Measurements from ENCODE around the gene MOGAT2. TPM values are rescaled to one million over a fixed set of nuclear protein-coding genes. Genes with fewer than 3 reads are reported as not detected.

The MOGAT2 gene
- total and polyA plus RNA-seq, 2 of the 13 experiments (the other 11 are each of a cell fraction or from before 2014, with no cell fraction given) = 27.2 to 27.8 TPM

GRCh38 chr11:75706260-75706729, 11.3 kb upstream of the MOGAT2 start (continued):
- TF ChIP-seq, protein P1, sequence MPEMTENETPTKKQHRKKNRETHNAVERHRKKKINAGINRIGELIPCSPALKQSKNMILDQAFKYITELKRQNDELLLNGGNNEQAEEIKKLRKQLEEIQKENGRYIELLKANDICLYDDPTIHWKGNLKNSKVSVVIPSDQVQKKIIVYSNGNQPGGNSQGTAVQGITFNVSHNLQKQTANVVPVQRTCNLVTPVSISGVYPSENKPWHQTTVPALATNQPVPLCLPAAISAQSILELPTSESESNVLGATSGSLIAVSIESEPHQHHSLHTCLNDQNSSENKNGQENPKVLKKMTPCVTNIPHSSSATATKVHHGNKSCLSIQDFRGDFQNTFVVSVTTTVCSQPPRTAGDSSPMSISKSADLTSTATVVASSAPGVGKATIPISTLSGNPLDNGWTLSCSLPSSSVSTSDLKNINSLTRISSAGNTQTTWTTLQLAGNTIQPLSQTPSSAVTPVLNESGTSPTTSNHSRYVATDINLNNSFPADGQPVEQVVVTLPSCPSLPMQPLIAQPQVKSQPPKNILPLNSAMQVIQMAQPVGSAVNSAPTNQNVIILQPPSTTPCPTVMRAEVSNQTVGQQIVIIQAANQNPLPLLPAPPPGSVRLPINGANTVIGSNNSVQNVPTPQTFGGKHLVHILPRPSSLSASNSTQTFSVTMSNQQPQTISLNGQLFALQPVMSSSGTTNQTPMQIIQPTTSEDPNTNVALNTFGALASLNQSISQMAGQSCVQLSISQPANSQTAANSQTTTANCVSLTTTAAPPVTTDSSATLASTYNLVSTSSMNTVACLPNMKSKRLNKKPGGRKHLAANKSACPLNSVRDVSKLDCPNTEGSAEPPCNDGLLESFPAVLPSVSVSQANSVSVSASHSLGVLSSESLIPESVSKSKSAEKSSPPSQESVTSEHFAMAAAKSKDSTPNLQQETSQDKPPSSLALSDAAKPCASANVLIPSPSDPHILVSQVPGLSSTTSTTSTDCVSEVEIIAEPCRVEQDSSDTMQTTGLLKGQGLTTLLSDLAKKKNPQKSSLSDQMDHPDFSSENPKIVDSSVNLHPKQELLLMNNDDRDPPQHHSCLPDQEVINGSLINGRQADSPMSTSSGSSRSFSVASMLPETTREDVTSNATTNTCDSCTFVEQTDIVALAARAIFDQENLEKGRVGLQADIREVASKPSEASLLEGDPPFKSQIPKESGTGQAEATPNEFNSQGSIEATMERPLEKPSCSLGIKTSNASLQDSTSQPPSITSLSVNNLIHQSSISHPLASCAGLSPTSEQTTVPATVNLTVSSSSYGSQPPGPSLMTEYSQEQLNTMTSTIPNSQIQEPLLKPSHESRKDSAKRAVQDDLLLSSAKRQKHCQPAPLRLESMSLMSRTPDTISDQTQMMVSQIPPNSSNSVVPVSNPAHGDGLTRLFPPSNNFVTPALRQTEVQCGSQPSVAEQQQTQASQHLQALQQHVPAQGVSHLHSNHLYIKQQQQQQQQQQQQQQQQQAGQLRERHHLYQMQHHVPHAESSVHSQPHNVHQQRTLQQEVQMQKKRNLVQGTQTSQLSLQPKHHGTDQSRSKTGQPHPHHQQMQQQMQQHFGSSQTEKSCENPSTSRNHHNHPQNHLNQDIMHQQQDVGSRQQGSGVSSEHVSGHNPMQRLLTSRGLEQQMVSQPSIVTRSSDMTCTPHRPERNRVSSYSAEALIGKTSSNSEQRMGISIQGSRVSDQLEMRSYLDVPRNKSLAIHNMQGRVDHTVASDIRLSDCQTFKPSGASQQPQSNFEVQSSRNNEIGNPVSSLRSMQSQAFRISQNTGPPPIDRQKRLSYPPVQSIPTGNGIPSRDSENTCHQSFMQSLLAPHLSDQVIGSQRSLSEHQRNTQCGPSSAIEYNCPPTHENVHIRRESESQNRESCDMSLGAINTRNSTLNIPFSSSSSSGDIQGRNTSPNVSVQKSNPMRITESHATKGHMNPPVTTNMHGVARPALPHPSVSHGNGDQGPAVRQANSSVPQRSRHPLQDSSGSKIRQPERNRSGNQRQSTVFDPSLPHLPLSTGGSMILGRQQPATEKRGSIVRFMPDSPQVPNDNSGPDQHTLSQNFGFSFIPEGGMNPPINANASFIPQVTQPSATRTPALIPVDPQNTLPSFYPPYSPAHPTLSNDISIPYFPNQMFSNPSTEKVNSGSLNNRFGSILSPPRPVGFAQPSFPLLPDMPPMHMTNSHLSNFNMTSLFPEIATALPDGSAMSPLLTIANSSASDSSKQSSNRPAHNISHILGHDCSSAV (CRISPR knock-in tag; IDR thresholded peaks at IDR 0.05; ENCODE audit: borderline replicate concordance) = no peak
- TF ChIP-seq ZNF512 (CRISPR knock-in tag; IDR thresholded peaks at IDR 0.05) (no peak), SRSF1 (optimal IDR thresholded peaks at IDR 0.05; ENCODE audit: low read depth, low read length) (no peak), NPAS2 (CRISPR knock-in tag; IDR thresholded peaks at IDR 0.05; ENCODE audit: borderline replicate concordance) (no peak), RFX1 (IDR thresholded peaks at IDR 0.05) (no peak), KLF13 (CRISPR knock-in tag; IDR thresholded peaks at IDR 0.05) (no peak), RFXAP (CRISPR knock-in tag; IDR thresholded peaks at IDR 0.05; ENCODE audit: borderline replicate concordance) (no peak), RXRB (CRISPR knock-in tag; IDR thresholded peaks at IDR 0.05; ENCODE audit: borderline replicate concordance) (peak; percentile 24; the same call in 1 of the 2 replicates), TCF7L2 (IDR thresholded peaks at IDR 0.05; ENCODE audit: low read depth, low read length) (no peak), ZNF549 (CRISPR knock-in tag; IDR thresholded peaks at IDR 0.05) (no peak), ZBTB21 (CRISPR knock-in tag; IDR thresholded peaks at IDR 0.05) (no peak), ZNF296 (CRISPR knock-in tag; conservative IDR thresholded peaks at IDR 0.05) (no peak), ATF7-NPFF (CRISPR knock-in tag; IDR thresholded peaks at IDR 0.05; ENCODE audit: low read depth) (no peak), TRIM22 (IDR thresholded peaks at IDR 0.05) (no peak), ZC3H4 (CRISPR knock-in tag; IDR thresholded peaks at IDR 0.05; ENCODE audit: borderline replicate concordance) (no peak), RARA (CRISPR knock-in tag; IDR thresholded peaks at IDR 0.05) (no peak), RBM39 (IDR thresholded peaks at IDR 0.05; ENCODE audit: low read depth, low read length, poor library complexity, severe bottlenecking) (no peak)
- TF ChIP-seq, protein P2, sequence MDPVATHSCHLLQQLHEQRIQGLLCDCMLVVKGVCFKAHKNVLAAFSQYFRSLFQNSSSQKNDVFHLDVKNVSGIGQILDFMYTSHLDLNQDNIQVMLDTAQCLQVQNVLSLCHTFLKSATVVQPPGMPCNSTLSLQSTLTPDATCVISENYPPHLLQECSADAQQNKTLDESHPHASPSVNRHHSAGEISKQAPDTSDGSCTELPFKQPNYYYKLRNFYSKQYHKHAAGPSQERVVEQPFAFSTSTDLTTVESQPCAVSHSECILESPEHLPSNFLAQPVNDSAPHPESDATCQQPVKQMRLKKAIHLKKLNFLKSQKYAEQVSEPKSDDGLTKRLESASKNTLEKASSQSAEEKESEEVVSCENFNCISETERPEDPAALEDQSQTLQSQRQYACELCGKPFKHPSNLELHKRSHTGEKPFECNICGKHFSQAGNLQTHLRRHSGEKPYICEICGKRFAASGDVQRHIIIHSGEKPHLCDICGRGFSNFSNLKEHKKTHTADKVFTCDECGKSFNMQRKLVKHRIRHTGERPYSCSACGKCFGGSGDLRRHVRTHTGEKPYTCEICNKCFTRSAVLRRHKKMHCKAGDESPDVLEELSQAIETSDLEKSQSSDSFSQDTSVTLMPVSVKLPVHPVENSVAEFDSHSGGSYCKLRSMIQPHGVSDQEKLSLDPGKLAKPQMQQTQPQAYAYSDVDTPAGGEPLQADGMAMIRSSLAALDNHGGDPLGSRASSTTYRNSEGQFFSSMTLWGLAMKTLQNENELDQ (CRISPR knock-in tag; IDR thresholded peaks at IDR 0.05; ENCODE audit: borderline replicate concordance) = no peak
